Small intestine (tissue), 7 donors: ENCODE measurements around the gene UGT1A1. TPM values are rescaled to one million over a fixed set of nuclear protein-coding genes. Genes with fewer than 3 reads are reported as not detected.

ENCODE experiments used
- DNase-seq, 2 donors: peaks; one replicate each; pipeline versions ENCODE4 v3.0.0 to v3.0.0-alpha.2; 2013
- FAIRE-seq: peaks from 2 replicates; lab custom pipeline; 2012; peaks lifted over from hg19 to GRCh38; lab: Jason Lieb, UNC
- H3K27ac ChIP-seq, 3 donors: one replicate each; pipeline ENCODE4 v1.5.1; 2013; ENCODE audit warnings: low read length in 2 of 3, mild to moderate bottlenecking in 2 of 3, control low read depth in 1 of 3, inconsistent platforms in 1 of 3, low read depth in 1 of 3, moderate library complexity in 1 of 3
- H3K27me3 ChIP-seq, 3 donors: one replicate each; pipeline ENCODE4 v1.6.1; 2013; ENCODE audit warnings: low read length in 3 of 3, inconsistent platforms in 1 of 3; ENCODE audit not compliant: control insufficient read depth in 3 of 3, insufficient read depth in 3 of 3
- H3K36me3 ChIP-seq, 3 donors: one replicate each; pipeline ENCODE4 v1.6.1; 2013; ENCODE audit warnings: low read length in 3 of 3, inconsistent platforms in 1 of 3, low read depth in 1 of 3, mild to moderate bottlenecking in 1 of 3, moderate library complexity in 1 of 3; ENCODE audit not compliant: control insufficient read depth in 3 of 3, insufficient read depth in 2 of 3
- H3K4me1 ChIP-seq, 3 donors: one replicate each; pipeline ENCODE4 v1.6.1; 2013; ENCODE audit warnings: low read length in 2 of 3, inconsistent platforms in 1 of 3, low read depth in 1 of 3, mild to moderate bottlenecking in 1 of 3, moderate library complexity in 1 of 3; ENCODE audit not compliant: control insufficient read depth in 3 of 3, insufficient read depth in 2 of 3
- H3K4me3 ChIP-seq, 3 donors: one replicate each; pipeline ENCODE4 v1.5.1; 2013; ENCODE audit warnings: low read length in 3 of 3, control low read depth in 1 of 3, inconsistent platforms in 1 of 3, low read depth in 1 of 3, mild to moderate bottlenecking in 1 of 3, moderate library complexity in 1 of 3
- H3K9me3 ChIP-seq, 2 donors: one replicate each; pipeline ENCODE4 v1.6.1; 2013; ENCODE audit warnings: low read depth in 1 of 2, low read length in 1 of 2; ENCODE audit not compliant: control insufficient read depth in 2 of 2, insufficient read depth in 1 of 2
- WGBS, 3 donors: extraction: QIAGEN DNeasy Blood & Tissue Kit; methylation state at CpG; one replicate each; pipeline ENCODE4 v1.1.7; 2013; 5-methylcytosine and 5-hydroxymethylcytosine counted together
- polyA plus RNA-seq, 4 donors: library from polyadenylated mRNA; stranded (reverse) in 3 of 4; unstranded in 1 of 4; fragments of 200-250 nt in 3 of 4; fragments of 120-200 nt in 1 of 4; gene quantifications; one replicate each; pipeline versions ENCODE4 v1.2.1 to v1.2.3, GENCODE V29; 2013
- donor health status: healthy with polysubstance abuse.
- donor health status: control.
- donor health status: control.
- donor health status: Bipolar disorder and iron deficiency.
- donor health status: healthy.

Gene UGT1A1
- polyA plus RNA-seq, 4 donors: 0.38 to 78.9 (median 28.0) TPM

- no peak overlapping the region for H3K27ac ChIP-seq
- DNase-seq: no peak
- peaks cover 0 to 4% (median 0%) of the 10 kb centered on the region in 3 donors for H3K36me3 ChIP-seq
- no peak overlapping the region for H3K4me3 ChIP-seq
- H3K4me1 ChIP-seq: no peaks in the 10 kb centered on the region
- peaks cover 1 to 16% of the 10 kb centered on the region in 2 donors for H3K9me3 ChIP-seq
- 91 to 98% (median 95%) methylated on average over 6 of the region's 6 CpGs for WGBS, 3 donors
- no peak for FAIRE-seq
- H3K27me3 ChIP-seq: peaks cover 0 to 2% (median 0%) of the 10 kb centered on the region in 3 donors
Measured at GRCh38 chr2:233775414-233775813, 15.3 kb downstream of the UGT1A1 start.

GRCh38 chr2:233778030-233778429, 18.0 kb downstream of the UGT1A1 start, which contains the start of gene MROH2A:
TSS of gene MROH2A (plus strand) at chr2:233778330. CDS start at chr2:233779359, 1,029 bp downstream.
- FAIRE-seq: no peak

GRCh38 chr2:233779722-233780121, 19.7 kb downstream of the UGT1A1 start:
- Histone ChIP-seq H3K36me3 (no peaks in the 10 kb centered on the region), H3K9me3 (peaks cover 1 to 16% of the 10 kb centered on the region in 2 donors), H3K27me3 (no peaks in the 10 kb centered on the region), H3K27ac (no peak overlapping the region), H3K4me1 (no peaks in the 10 kb centered on the region), H3K4me3 (no peak overlapping the region)
- DNase-seq: no peak
- no peak for FAIRE-seq
- 88 to 93% (median 90%) methylated on average over 4 of the region's 4 CpGs for WGBS, 3 donors

More at GRCh38 chr2:233778030-233778429, 18.0 kb downstream of the UGT1A1 start, which contains the start of gene MROH2A:
- Histone ChIP-seq H3K36me3 (no peaks in the 10 kb centered on the region), H3K27ac (no peak within 1 kb of the TSS), H3K4me1 (no peaks in the 10 kb centered on the region), H3K27me3 (no peaks in the 10 kb centered on the region), H3K9me3 (peaks cover 1 to 16% of the 10 kb centered on the region in 2 donors), H3K4me3 (no peak within 1 kb of the TSS)
- DNase-seq: no peak
- 80 to 98% (median 82%) methylated on average over 2 of the region's 2 CpGs for WGBS, 3 donors

- Histone ChIP-seq H3K4me3 (no peak overlapping the region), H3K27ac (no peak overlapping the region), H3K36me3 (no peaks in the 10 kb centered on the region), H3K4me1 (no peaks in the 10 kb centered on the region), H3K9me3 (peaks cover 1 to 10% of the 10 kb centered on the region in 2 donors), H3K27me3 (peaks cover 0 to 2% (median 0%) of the 10 kb centered on the region in 3 donors)
- WGBS, 3 donors: 78 to 80% (median 80%) methylated on average over 4 of the region's 4 CpGs
- FAIRE-seq (no peak), DNase-seq (no peak)
Measured at GRCh38 chr2:233780771-233781170, 20.7 kb downstream of the UGT1A1 start.

GRCh38 chr2:233789554-233789953, 29.5 kb downstream of the UGT1A1 start:
- WGBS, 3 donors: 87 to 94% (median 88%) methylated on average over 7 of the region's 7 CpGs
- DNase-seq: no peak
- H3K9me3 ChIP-seq: peaks cover 0 to 2% of the 10 kb centered on the region in 2 donors
- H3K4me1 ChIP-seq: peaks cover 0 to 14% (median 0%) of the 10 kb centered on the region in 3 donors
- no peak overlapping the region for H3K4me3 ChIP-seq
- H3K27me3 ChIP-seq: peaks cover 0 to 2% (median 0%) of the 10 kb centered on the region in 3 donors
- no peak for FAIRE-seq
- H3K27ac ChIP-seq: no peak overlapping the region
- H3K36me3 ChIP-seq: no peaks in the 10 kb centered on the region

- peaks cover 0 to 14% (median 0%) of the 10 kb centered on the region in 3 donors for H3K4me1 ChIP-seq
- no peak for FAIRE-seq
- no peak for DNase-seq
- WGBS, 3 donors: 86 to 91% (median 90%) methylated on average over 18 of the region's 18 CpGs
- no peaks in the 10 kb centered on the region for H3K9me3 ChIP-seq
- no peak overlapping the region for H3K27ac ChIP-seq
- no peak overlapping the region for H3K4me3 ChIP-seq
- H3K36me3 ChIP-seq: no peaks in the 10 kb centered on the region
- H3K27me3 ChIP-seq: no peaks in the 10 kb centered on the region
Measured at GRCh38 chr2:233791151-233791882, 31.2 kb downstream of the UGT1A1 start.

- Histone ChIP-seq H3K4me3 (no peak overlapping the region), H3K36me3 (no peaks in the 10 kb centered on the region), H3K9me3 (no peaks in the 10 kb centered on the region), H3K27me3 (no peaks in the 10 kb centered on the region), H3K27ac (no peak overlapping the region), H3K4me1 (peaks cover 0 to 14% (median 0%) of the 10 kb centered on the region in 3 donors)
- 82 to 90% (median 84%) methylated on average over 9 of the region's 9 CpGs for WGBS, 3 donors
- no peak for FAIRE-seq
- DNase-seq: no peak
Measured at GRCh38 chr2:233791883-233792329, 31.8 kb downstream of the UGT1A1 start.

DNA sequence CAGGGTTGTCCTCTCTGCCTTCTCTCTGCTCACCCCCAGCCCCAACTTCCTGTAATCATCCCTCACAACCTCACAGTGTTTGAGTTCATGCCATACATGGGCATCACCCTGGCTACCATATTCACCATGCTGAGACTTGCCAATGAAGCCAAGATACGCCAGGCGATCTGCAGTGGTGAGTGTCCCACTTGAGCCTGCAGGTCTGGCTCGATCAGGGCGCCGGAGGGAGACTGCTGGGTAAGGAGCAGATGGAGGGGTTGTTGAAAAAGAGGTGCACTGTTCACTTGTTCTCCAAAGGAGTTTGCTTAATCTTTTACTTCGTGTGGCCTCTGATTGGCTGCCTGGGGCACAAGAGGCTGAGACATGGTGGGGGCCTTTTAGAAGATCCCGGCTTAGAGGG, 32.6 kb downstream of the UGT1A1 start:
- no peak for DNase-seq
- no peaks in the 10 kb centered on the region for H3K27me3 ChIP-seq

More for the DNA sequence above, 32.6 kb downstream of the UGT1A1 start:
- no peak overlapping the region for H3K27ac ChIP-seq
- H3K4me1 ChIP-seq: peaks cover 0 to 14% (median 0%) of the 10 kb centered on the region in 3 donors
- H3K9me3 ChIP-seq: no peaks in the 10 kb centered on the region
- FAIRE-seq: no peak
- H3K36me3 ChIP-seq: no peaks in the 10 kb centered on the region
- WGBS, 3 donors: 89 to 91% (median 89%) methylated on average over 7 of the region's 7 CpGs
- no peak overlapping the region for H3K4me3 ChIP-seq
